HCT116 (cell line): ENCODE measurements around the gene HAX1. TPM values are rescaled to one million over a fixed set of nuclear protein-coding genes. Genes with fewer than 3 reads are reported as not detected.

Experiments
- ATAC-seq: fragments of 200-7000 bp; cut with Tn5 transposase; 2 replicates; pipeline ENCODE4 v1.9.1; 2020; ENCODE audit warnings: mild to moderate bottlenecking, moderate library complexity
- BruUV-seq: library from RNA; stranded (reverse); fragments of 400-500 nt; replicated peaks from 2 replicates; lab custom pipeline; 2021; lab: Mats Ljungman, UMichigan
- CTCF ChIA-PET: fragments of 300-600 bp; sonication (Branson Sonifier 250); formaldehyde crosslinking; loops from one replicate; lab custom pipeline; 2021; ENCODE audit warnings: antibody characterized with exemption; lab: Charles Lee
- POLR2A ChIA-PET: fragments of 300-600, 350-600 bp; sonication (Branson Sonifier 250); formaldehyde crosslinking; loops from one replicate; lab custom pipeline; 2021; ENCODE audit warnings: antibody characterized with exemption; lab: Charles Lee
- RAD21 ChIA-PET, 2 experiments: fragments of 300-600 bp; sonication (Branson Sonifier 250); formaldehyde crosslinking; loops; one replicate each; lab custom pipeline; 2023; ENCODE audit warnings: low total read pairs in 2 of 2; ENCODE audit not compliant: uncharacterized antibody in 2 of 2, unreplicated experiment in 2 of 2, low non-redundant PET in 1 of 2; lab: Charles Lee
- DNase-seq: peaks from one replicate; pipeline ENCODE4 v3.0.0-alpha.2; 2010; ENCODE audit warnings: low read depth, low spot score
- H2AFZ ChIP-seq: fragments of 200-600 bp; shearing (Covaris generic), sonication (generic); 2 replicates; pipeline ENCODE4 v1.6.1; 2017; ENCODE audit warnings: low read depth, mixed run types, mixed read lengths, antibody characterized with exemption, low read length; ENCODE audit not compliant: poor library complexity, severe bottlenecking
- H3K27ac ChIP-seq: 2 replicates; pipeline ENCODE4 v1.5.1; 2012; ENCODE audit warnings: low read depth, low read length
- H3K27me3 ChIP-seq: fragments of 200-600 bp; sonication (generic); 2 replicates; pipeline ENCODE4 v1.6.1; 2016; ENCODE audit warnings: mixed run types, low read length, mixed read lengths; ENCODE audit not compliant: insufficient read depth
- H3K36me3 ChIP-seq, 2 experiments: fragments of 200-500 bp in 1 of 2; fragments of 200-600 bp in 1 of 2; sonication (Bioruptor generic) in 1 of 2; sonication (generic) in 1 of 2; 2 replicates each; pipeline versions ENCODE4 v1.5.1 to v1.6.1; 2014 to 2016; ENCODE audit warnings: low read length in 2 of 2, inconsistent platforms in 1 of 2, mixed read lengths in 1 of 2, mixed run types in 1 of 2; ENCODE audit not compliant: insufficient read depth in 2 of 2, control insufficient read depth in 1 of 2
- H3K4me1 ChIP-seq, 2 experiments: fragments of 200-600 bp in 1 of 2; sonication (generic) in 1 of 2; 2 replicates each; pipeline versions ENCODE4 v1.5.1 to v1.6.1; 2012 to 2017; ENCODE audit warnings: low read length in 2 of 2, inconsistent platforms in 1 of 2, mild to moderate bottlenecking in 1 of 2, mixed read lengths in 1 of 2, mixed run types in 1 of 2, moderate library complexity in 1 of 2; ENCODE audit not compliant: insufficient read depth in 2 of 2, control insufficient read depth in 1 of 2
- H3K4me2 ChIP-seq: fragments of 200-600 bp; sonication (generic); 2 replicates; pipeline ENCODE4 v1.6.1; 2017; ENCODE audit warnings: mixed run types, low read length, mixed read lengths
- H3K4me3 ChIP-seq, 2 experiments: fragments of 200-600 bp in 1 of 2; sonication (generic) in 1 of 2; replicated peaks in 1 of 2; 2 replicates each; pipeline ENCODE4 v1.5.1; 2011 to 2016; ENCODE audit warnings: low read length in 2 of 2, control low read depth in 1 of 2, low read depth in 1 of 2, mild to moderate bottlenecking in 1 of 2, mixed read lengths in 1 of 2, mixed run types in 1 of 2
- H3K79me2 ChIP-seq: fragments of 200-600 bp; sonication (generic); 2 replicates; pipeline ENCODE4 v1.6.1; 2017; ENCODE audit warnings: mild to moderate bottlenecking, mixed run types, low read length, moderate library complexity, mixed read lengths; ENCODE audit not compliant: insufficient read depth
- H3K9ac ChIP-seq: fragments of 200-600 bp; sonication (generic); 2 replicates; pipeline ENCODE4 v1.6.1; 2016; ENCODE audit warnings: low read length, mixed read lengths
- H3K9me2 ChIP-seq: fragments of 200-600 bp; sonication (generic), shearing (Covaris generic); 2 replicates; pipeline ENCODE4 v1.6.1; 2017; ENCODE audit warnings: mixed run types, mild to moderate bottlenecking, moderate library complexity; ENCODE audit not compliant: insufficient read depth
- H3K9me3 ChIP-seq, 2 experiments: fragments of 200-500 bp in 1 of 2; fragments of 200-600 bp in 1 of 2; sonication (Bioruptor generic) in 1 of 2; sonication (generic) in 1 of 2; 2 replicates each; pipeline ENCODE4 v1.6.1; 2014 to 2017; ENCODE audit warnings: low read length in 2 of 2, mixed read lengths in 2 of 2, inconsistent platforms in 1 of 2, low read depth in 1 of 2, mild to moderate bottlenecking in 1 of 2, mixed run types in 1 of 2, moderate library complexity in 1 of 2; ENCODE audit not compliant: control insufficient read depth in 1 of 2, insufficient read depth in 1 of 2
- H4K20me1 ChIP-seq: fragments of 200-600 bp; sonication (generic), shearing (Covaris generic); 2 replicates; pipeline ENCODE4 v1.6.1; 2017; ENCODE audit warnings: mixed run types, mild to moderate bottlenecking, moderate library complexity; ENCODE audit not compliant: insufficient read depth
- CBX3 ChIP-seq: IDR thresholded peaks from 2 replicates; pipeline ENCODE4 v1.6.1; 2012; ENCODE audit warnings: low read depth
- CEBPB ChIP-seq: IDR thresholded peaks from 2 replicates; pipeline ENCODE4 v1.6.1; 2012; ENCODE audit warnings: low read depth
- ELF1 ChIP-seq: IDR thresholded peaks from 2 replicates; pipeline ENCODE4 v1.6.1; 2012; ENCODE audit warnings: low read depth, borderline replicate concordance
- EZH2 ChIP-seq: fragments of 200-600 bp; sonication (generic); IDR thresholded peaks from 2 replicates; pipeline ENCODE4 v1.6.1; 2017; ENCODE audit warnings: antibody characterized with exemption, mixed run types
- EZH2phosphoT487 ChIP-seq: fragments of 200-600 bp; IDR thresholded peaks from 2 replicates; pipeline ENCODE4 v1.6.1; 2018; ENCODE audit warnings: antibody characterized with exemption, borderline replicate concordance
- JUND ChIP-seq: IDR thresholded peaks from 2 replicates; pipeline ENCODE4 v1.6.1; 2012
- POLR2A ChIP-seq: IDR thresholded peaks from 2 replicates; pipeline ENCODE4 v1.7.0; 2011; ENCODE audit warnings: borderline replicate concordance; ENCODE audit not compliant: insufficient read depth, insufficient read length; ENCODE audit errors: extremely low read depth
- POLR2AphosphoS5 ChIP-seq: IDR thresholded peaks from 2 replicates; pipeline ENCODE4 v1.6.1; 2011; ENCODE audit warnings: mild to moderate bottlenecking, low read depth, low read length, moderate library complexity
- RAD21 ChIP-seq: IDR thresholded peaks from 2 replicates; pipeline ENCODE4 v1.6.1; 2012; ENCODE audit warnings: low read depth, mild to moderate bottlenecking
- SIN3A ChIP-seq: IDR thresholded peaks from 2 replicates; pipeline ENCODE4 v1.6.1; 2012; ENCODE audit warnings: low read depth
- SRF ChIP-seq: IDR thresholded peaks from 2 replicates; pipeline ENCODE4 v1.6.1; 2012; ENCODE audit warnings: low read depth
- YY1 ChIP-seq: IDR thresholded peaks from 2 replicates; pipeline ENCODE4 v1.6.1; 2011; ENCODE audit warnings: low read length, low read depth, moderate library complexity, mild to moderate bottlenecking; ENCODE audit not compliant: insufficient replicate concordance; ENCODE audit errors: extremely low read depth
- ZFX ChIP-seq: fragments of 450-650 bp; IDR thresholded peaks from 2 replicates; pipeline ENCODE4 v1.6.1; 2017
- ZNF274 ChIP-seq: fragments of 200-500 bp; sonication (Bioruptor generic); IDR thresholded peaks from 2 replicates; pipeline ENCODE4 v1.6.1; 2014; ENCODE audit warnings: mild to moderate bottlenecking, low read depth, low read length, inconsistent platforms
- intact Hi-C: fragments of 100-400 bp; cut with micrococcal nuclease; formaldehyde crosslinking; loops from 2 replicates; pipeline ENCODE4 v1.10.0; 2022
- total RNA-seq: library from RNA; stranded (reverse); gene quantifications from one replicate; pipeline ENCODE4 v1.2.1, GENCODE V29; 2021; ENCODE audit not compliant: unreplicated experiment
- TF ChIP-seq, protein P1 (sequence below): IDR thresholded peaks from 2 replicates; pipeline ENCODE4 v1.6.1; 2012; ENCODE audit warnings: low read depth
- TF ChIP-seq, protein P2 (sequence below): IDR thresholded peaks from 2 replicates; pipeline ENCODE4 v1.6.1; 2012
- TF ChIP-seq, protein P3 (sequence below), 3 experiments: fragments of 200-600 bp in 1 of 3; sonication (generic) in 1 of 3; IDR thresholded peaks in 2 of 3; conservative IDR thresholded peaks in 1 of 3; 2 replicates each; pipeline ENCODE4 v1.5.1; 2012 to 2017; ENCODE audit warnings: low read depth in 2 of 3, low read length in 2 of 3, antibody characterized with exemption in 1 of 3, borderline replicate concordance in 1 of 3, control low read depth in 1 of 3, mild to moderate bottlenecking in 1 of 3, mixed read lengths in 1 of 3, mixed run types in 1 of 3, moderate library complexity in 1 of 3; ENCODE audit not compliant: insufficient read depth in 1 of 3
- TF ChIP-seq, protein P4 (sequence below): IDR thresholded peaks from 2 replicates; pipeline ENCODE4 v1.6.1; 2011; ENCODE audit warnings: mild to moderate bottlenecking, low read length, moderate library complexity; ENCODE audit not compliant: insufficient replicate concordance; ENCODE audit errors: extremely low read depth

HAX1 gene
- total RNA-seq, 1 experiment from 2014 or later, result 93.6 TPM

DNA sequence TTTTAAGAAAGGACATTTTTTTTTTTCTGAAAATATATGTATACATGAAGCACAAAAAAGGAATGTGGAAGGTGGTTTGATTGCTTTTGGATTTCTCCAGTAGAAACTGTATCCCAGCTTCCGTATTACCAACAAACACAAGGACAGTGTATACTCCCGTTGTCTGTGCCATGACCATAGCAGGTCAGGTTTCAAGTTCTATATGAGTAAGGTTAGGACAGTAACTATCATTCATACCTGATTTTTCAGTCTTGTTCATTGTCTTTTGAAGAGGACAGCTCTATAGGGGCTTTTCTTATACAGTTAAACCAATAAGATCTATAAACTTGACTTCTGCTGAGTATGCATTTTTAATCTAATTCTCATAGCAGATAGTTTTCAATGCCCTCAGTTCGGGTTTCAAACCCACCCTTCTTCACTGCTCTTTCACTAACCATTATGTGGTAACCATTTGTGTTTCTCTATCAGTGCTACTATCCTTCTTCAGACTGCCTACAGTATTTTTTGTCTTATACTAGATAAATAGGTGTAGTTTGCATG is 32.1 kb upstream of the HAX1 start (continued):
- no peak for TF ChIP-seq CEBPB

DNA sequence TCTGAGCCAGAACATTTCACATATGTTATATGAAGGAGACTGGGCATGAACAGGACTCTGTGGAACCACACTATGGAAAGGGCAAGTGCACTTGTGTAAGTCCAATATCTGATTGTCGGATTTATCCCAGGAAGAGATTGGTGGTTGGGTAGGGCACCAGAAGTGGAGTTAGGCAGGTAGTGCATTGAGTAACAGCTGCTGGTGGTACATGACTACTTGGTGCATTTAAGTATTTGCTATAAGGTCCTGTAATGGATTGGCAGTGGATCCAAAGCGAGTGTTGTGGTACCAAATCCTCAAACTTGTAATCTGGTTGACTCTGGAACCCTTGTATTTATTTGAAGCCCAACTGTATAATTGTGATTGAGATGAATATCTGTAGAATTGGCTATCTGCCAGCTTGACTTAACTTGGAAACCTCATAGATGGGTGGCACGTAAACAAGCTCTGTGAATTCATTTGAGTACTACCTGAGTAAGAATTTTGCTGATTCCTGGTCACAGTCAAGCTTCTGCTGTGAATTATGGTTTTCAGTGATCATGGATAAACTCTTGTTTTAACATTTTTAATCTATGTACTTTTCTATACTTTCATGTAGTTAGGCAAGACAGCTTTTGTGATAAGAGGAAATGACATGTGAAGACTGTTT is 30.6 kb upstream of the HAX1 start:
- peaks cover 69 to 79% of the 10 kb centered on the region in 2 experiments for H3K36me3 ChIP-seq

More for the DNA sequence above, 30.6 kb upstream of the HAX1 start:
- H4K20me1 ChIP-seq, result peaks cover 17% of the 10 kb centered on the region; the same call in 1 of the 2 replicates
- no peak for DNase-seq
- no peak for ATAC-seq
- H3K4me2 ChIP-seq, result no peak overlapping the region
- TF ChIP-seq CEBPB (no peak), EZH2 (no peak), YY1 (no peak), SIN3A (no peak), SRF (no peak), POLR2A (no peak), ZFX (no peak), ZNF274 (no peak), ELF1 (no peak), POLR2AphosphoS5 (no peak), JUND (no peak), EZH2phosphoT487 (no peak), RAD21 (no peak), CBX3 (no peak)
- TF ChIP-seq, protein P1, sequence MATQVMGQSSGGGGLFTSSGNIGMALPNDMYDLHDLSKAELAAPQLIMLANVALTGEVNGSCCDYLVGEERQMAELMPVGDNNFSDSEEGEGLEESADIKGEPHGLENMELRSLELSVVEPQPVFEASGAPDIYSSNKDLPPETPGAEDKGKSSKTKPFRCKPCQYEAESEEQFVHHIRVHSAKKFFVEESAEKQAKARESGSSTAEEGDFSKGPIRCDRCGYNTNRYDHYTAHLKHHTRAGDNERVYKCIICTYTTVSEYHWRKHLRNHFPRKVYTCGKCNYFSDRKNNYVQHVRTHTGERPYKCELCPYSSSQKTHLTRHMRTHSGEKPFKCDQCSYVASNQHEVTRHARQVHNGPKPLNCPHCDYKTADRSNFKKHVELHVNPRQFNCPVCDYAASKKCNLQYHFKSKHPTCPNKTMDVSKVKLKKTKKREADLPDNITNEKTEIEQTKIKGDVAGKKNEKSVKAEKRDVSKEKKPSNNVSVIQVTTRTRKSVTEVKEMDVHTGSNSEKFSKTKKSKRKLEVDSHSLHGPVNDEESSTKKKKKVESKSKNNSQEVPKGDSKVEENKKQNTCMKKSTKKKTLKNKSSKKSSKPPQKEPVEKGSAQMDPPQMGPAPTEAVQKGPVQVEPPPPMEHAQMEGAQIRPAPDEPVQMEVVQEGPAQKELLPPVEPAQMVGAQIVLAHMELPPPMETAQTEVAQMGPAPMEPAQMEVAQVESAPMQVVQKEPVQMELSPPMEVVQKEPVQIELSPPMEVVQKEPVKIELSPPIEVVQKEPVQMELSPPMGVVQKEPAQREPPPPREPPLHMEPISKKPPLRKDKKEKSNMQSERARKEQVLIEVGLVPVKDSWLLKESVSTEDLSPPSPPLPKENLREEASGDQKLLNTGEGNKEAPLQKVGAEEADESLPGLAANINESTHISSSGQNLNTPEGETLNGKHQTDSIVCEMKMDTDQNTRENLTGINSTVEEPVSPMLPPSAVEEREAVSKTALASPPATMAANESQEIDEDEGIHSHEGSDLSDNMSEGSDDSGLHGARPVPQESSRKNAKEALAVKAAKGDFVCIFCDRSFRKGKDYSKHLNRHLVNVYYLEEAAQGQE, result no peak
- TF ChIP-seq, protein P2, sequence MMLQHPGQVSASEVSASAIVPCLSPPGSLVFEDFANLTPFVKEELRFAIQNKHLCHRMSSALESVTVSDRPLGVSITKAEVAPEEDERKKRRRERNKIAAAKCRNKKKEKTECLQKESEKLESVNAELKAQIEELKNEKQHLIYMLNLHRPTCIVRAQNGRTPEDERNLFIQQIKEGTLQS, result no peak
- TF ChIP-seq, protein P3, sequence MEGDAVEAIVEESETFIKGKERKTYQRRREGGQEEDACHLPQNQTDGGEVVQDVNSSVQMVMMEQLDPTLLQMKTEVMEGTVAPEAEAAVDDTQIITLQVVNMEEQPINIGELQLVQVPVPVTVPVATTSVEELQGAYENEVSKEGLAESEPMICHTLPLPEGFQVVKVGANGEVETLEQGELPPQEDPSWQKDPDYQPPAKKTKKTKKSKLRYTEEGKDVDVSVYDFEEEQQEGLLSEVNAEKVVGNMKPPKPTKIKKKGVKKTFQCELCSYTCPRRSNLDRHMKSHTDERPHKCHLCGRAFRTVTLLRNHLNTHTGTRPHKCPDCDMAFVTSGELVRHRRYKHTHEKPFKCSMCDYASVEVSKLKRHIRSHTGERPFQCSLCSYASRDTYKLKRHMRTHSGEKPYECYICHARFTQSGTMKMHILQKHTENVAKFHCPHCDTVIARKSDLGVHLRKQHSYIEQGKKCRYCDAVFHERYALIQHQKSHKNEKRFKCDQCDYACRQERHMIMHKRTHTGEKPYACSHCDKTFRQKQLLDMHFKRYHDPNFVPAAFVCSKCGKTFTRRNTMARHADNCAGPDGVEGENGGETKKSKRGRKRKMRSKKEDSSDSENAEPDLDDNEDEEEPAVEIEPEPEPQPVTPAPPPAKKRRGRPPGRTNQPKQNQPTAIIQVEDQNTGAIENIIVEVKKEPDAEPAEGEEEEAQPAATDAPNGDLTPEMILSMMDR (IDR thresholded peaks at IDR 0.05 in 2 of 3, conservative IDR thresholded peaks at IDR 0.05 in 1 of 3; ENCODE audit: borderline replicate concordance in 1 of 3, insufficient read depth in 1 of 3, low read depth in 2 of 3, low read length in 2 of 3), result no peak
- TF ChIP-seq, protein P4, sequence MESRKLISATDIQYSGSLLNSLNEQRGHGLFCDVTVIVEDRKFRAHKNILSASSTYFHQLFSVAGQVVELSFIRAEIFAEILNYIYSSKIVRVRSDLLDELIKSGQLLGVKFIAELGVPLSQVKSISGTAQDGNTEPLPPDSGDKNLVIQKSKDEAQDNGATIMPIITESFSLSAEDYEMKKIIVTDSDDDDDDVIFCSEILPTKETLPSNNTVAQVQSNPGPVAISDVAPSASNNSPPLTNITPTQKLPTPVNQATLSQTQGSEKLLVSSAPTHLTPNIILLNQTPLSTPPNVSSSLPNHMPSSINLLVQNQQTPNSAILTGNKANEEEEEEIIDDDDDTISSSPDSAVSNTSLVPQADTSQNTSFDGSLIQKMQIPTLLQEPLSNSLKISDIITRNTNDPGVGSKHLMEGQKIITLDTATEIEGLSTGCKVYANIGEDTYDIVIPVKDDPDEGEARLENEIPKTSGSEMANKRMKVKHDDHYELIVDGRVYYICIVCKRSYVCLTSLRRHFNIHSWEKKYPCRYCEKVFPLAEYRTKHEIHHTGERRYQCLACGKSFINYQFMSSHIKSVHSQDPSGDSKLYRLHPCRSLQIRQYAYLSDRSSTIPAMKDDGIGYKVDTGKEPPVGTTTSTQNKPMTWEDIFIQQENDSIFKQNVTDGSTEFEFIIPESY, result no peak
- TF ChIP-seq, all 23 proteins: peak for 0
- Histone ChIP-seq H3K9me2 (no peaks in the 10 kb centered on the region), H3K79me2 (peaks cover 76% of the 10 kb centered on the region), H3K4me3 (no peak overlapping the region), H3K27me3 (no peaks in the 10 kb centered on the region), H2AFZ (no peak overlapping the region), H3K4me1 (no peaks in the 10 kb centered on the region), H3K27ac (no peak overlapping the region), H3K9ac (no peak overlapping the region), H3K9me3 (no peaks in the 10 kb centered on the region)
- POLR2A ChIA-PET, result no interaction called here
- intact Hi-C loops, result no loop called here
- CTCF ChIA-PET, result no interaction called here
- TSS peak; percentile 4 for BruUV-seq
- RAD21 ChIA-PET, result no interaction called here
